Gastroesophageal sphincter (tissue), 3 donors: ENCODE results near the gene RAB3B.

Source experiments
- CTCF ChIP-seq, 4 experiments: fragments of 200-600 bp in 2 of 4; fragments of 450-650 bp in 2 of 4; sonication (generic) in 1 of 4; IDR thresholded peaks; one replicate each; pipeline ENCODE4 v1.5.1; 2017 to 2019; ENCODE audit warnings: antibody characterized with exemption in 4 of 4, mild to moderate bottlenecking in 2 of 4, moderate library complexity in 2 of 4
- EP300 ChIP-seq: sonication (generic); formaldehyde crosslinking; IDR thresholded peaks from one replicate; pipeline ENCODE4 v1.6.1; 2017; ENCODE audit warnings: antibody characterized with exemption, mild to moderate bottlenecking
- POLR2AphosphoS5 ChIP-seq: sonication (generic); formaldehyde crosslinking; IDR thresholded peaks from one replicate; pipeline ENCODE4 v1.6.1; 2017; ENCODE audit warnings: antibody characterized with exemption

GRCh38 chr1:51924455-51924854 lies 66.0 kb downstream of the RAB3B start:
- TF ChIP-seq CTCF (IDR thresholded peaks at IDR 0.05), result no peak
- no peak for TF ChIP-seq POLR2AphosphoS5
- TF ChIP-seq EP300, result no peak
